GM21360 (cell line): ENCODE data around the gene HBD.
A peak's percentile ranks its signal among the peaks of the same experiment; 100 is the strongest.
"Not testable (repeated sequence)": the region's sequence is repeated elsewhere in the genome, so short reads cannot be mapped to it uniquely, and the experiment has no call there.

Source experiments
- ATAC-seq: cut with Tn5 transposase; IDR thresholded peaks from one replicate; pipeline ENCODE4 v1.9.1; 2021; ENCODE audit warnings: mild to moderate bottlenecking, moderate library complexity; ENCODE audit not compliant: unreplicated experiment

HBD gene

DNA sequence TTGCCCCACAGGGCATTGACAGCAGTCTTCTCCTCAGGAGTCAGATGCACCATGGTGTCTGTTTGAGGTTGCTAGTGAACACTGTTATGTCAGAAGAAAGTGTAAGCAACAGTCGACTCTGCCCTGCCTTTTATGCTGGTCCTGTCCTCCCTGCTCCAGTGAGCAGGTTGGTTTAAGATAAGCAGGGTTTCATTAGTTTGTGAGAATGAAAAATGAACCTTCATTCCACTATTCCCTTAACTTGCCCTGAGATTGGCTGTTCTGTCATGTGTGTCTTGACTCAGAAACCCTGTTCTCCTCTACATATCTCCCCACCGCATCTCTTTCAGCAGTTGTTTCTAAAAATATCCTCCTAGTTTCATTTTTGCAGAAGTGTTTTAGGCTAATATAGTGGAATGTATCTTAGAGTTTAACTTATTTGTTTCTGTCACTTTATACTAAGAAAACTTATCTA, at the start of gene HBD:
HBD (minus strand) TSS at position 103 of the 454 bp plus-strand sequence; CDS start at position 53, 50 bp downstream.
- peak; percentile 86 for ATAC-seq

DNA sequence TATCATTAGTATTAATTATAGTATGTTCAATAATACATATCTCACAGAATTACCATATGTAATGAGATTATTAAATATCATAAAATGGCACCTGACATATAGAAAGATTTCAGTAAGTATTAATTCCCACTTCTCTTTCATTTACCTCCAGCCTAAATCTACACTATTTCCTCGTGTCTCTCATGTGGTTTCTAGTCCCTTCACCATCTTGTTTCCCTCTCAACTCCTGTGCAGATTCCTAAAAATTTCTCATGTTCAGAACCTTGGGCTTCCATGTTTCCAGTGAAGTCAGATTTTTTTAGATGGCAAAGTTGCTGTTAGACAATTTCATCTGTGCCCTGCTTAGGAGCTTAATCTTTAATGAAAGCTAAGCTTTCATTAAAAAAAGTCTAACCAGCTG, 49.6 kb upstream of the HBD start:
- ATAC-seq: no peak

DNA sequence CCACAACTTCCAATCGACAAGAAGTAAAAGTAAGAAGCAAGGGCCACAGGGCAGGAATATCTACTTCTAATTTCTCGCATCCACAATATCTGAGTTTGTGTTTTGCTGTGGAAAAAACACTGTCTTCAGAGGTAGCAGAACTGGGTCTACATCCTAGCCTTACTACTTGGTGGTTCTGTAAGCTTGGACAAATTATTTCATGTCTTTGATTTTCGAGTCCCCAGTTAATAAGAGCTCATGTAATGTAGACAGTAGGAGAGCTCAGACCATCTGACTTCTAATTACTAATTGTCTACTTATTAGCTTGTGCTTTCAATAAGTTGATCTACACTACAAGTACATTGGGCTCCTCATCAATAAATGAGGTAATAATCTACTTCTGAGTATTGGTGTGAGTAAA, 48.8 kb upstream of the HBD start:
- no peak for ATAC-seq

DNA sequence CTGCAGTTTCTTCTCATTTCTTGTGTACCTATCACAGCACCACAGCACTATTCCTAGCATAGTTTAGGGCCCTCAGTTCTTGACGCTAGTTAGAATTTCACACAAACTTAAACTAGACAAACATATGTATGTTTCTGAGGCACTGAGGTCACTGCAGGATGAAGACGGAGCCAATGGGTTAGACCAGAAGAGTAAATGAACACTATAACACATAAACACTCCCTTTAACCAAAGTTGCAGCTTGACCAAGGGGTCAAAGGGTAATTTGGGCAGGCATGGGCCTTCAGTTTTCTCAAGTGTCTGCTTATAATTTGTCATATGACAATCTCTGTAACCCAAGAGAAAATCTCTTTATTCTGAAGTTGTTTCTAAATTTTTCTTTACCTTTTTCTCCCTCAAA, 48.3 kb upstream of the HBD start:
- no peak for ATAC-seq

DNA sequence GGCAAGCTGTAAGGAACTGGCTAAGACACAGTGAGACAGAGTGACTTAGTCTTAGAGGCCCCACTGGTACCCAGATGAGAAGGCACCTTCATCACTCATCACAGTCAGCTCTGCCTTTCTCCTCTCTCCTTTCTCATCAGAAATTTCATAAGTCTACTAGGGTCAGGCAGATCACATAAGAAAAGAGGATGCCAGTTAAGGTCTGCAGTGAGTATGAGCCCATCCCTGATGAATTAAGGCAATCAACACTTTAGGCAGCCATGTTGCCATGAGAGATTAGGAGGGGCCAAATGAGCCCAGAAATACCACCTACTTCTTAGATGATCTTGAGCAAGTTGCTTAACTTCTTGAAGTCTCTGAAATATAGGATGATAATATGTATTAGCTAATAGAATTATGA, 47.3 kb upstream of the HBD start:
- ATAC-seq: no peak

DNA sequence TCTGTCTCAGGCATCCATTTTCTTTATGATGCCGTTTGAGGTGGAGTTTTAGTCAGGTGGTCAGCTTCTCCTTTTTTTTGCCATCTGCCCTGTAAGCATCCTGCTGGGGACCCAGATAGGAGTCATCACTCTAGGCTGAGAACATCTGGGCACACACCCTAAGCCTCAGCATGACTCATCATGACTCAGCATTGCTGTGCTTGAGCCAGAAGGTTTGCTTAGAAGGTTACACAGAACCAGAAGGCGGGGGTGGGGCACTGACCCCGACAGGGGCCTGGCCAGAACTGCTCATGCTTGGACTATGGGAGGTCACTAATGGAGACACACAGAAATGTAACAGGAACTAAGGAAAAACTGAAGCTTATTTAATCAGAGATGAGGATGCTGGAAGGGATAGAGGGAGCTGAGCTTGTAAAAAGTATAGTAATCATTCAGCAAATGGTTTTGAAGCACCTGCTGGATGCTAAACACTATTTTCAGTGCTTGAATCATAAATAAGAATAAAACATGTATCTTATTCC, 46.4 kb upstream of the HBD start:
- peak; percentile 96 for ATAC-seq

DNA sequence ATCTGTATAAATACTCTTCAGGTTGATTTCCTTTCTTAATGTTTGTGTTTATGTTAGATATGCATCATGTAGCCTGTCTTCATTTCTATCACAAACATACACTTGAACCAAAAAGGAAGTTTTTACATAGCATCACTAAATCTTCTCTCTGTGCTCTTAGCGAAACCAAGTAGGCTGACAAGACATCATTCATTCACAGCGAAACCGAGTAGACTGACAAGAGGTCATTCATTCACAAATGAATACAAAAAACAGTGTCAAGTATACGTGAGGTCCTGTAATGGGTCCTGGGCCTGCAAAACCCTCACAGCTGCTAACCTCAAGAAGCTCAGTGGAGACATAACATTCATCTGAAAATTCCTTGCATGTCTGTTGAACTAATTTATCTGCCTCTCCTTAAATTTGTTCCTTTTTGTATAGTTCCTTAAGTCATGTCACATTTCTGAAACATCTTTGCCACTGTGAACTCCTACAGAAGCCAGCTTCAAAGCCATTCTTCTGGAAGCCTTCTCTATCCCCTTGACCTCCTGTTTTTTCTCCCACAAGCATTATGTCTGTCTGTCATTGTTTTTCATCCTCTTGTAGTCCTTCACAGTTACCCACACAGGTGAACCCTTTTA, 45.3 kb upstream of the HBD start:
- no peak for ATAC-seq

DNA sequence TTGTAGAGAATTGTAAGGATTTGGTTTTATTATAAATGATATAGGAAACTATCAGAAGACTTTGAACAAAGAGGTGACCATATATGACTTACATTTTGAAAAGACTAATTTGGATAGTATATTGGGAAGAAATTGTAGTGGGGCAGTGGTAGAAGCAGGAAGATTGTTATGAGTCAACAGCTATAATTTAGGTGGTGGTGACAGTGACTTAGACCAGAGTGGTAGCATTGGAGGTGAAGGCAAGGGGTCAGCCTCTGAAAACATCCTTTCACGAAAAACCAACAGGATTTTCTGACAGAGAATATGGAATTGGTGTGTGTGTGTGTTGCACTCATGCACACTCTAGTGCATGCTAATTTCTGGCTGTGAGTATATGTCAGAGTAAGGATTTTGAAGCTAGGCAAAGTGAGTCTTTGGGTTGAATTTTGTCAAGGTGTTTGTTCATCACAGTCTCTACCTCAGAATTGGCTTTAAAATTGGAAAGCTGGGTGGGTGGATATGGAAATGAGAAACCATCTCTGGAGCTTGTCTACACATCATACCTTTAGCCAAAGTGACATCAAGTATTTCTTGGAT, 43.6 kb upstream of the HBD start:
- peak; percentile 42 for ATAC-seq

DNA sequence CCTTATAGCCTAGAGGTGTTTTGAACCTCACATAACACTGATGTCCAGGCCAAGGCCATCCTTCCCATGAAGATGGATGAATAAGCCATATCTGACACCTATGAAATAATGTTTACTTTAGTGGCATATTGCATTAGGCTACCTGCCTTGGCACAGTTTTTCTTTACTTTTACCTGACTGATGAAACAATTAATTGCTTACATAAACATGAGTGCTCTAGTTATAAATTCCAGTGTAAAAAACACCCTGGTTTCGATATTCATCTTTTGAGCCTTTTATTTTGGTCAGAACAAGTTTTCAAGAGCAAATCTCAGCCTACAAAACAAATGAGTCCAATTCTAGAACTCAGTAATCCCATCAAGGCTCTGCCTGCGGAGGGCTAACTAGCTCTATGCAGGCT, 42.4 kb upstream of the HBD start:
- ATAC-seq: no peak

DNA sequence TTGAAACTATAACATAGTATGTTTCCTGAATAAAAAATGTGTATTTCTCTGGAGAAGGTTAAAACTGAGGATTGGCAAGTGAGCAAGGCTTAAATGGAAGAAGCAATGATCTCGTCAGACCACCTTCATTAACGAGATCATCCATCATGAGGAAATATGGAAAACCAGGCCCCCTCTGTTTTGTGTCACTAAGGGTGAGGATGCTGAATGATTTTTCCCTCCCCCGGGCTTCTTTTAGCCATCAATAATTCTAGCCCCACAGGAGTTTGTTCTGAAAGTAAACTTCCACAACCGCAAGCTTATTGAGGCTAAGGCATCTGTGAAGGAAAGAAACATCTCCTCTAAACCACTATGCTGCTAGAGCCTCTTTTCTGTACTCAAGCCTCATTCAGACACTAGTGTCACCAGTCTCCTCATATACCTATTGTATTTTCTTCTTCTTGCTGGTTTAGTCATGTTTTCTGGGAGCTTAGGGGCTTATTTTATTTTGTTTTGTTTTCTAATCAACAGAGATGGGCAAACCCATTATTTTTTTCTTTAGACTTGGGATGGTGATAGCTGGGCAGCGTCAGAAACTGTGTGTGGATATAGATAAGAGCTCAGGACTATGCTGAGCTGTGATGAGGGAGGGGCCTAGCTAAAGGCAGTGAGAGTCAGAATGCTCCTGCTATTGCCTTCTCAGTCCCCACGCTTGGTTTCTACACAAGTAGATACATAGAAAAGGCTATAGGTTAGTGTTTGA, 41.3 kb upstream of the HBD start:
- ATAC-seq: no peak

DNA sequence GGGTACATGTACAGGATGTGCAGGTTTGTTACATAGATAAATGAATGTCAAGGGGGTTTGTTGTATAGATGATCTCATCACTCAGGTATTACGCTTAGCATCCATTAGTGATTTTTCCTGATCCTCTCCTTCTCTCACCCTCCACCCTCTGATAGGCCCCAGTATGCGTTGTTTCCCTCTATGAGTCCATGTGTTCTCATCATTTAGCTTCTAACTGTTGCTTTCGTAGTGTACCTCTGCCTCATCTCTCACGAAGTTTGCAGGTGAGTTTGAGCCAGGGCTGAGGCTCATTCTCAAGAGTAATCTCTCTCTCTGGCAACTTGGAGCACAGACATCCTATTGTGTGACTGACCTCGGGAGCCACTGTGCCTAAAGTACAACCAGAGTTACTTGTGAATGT, 40.1 kb upstream of the HBD start:
- no peak for ATAC-seq

DNA sequence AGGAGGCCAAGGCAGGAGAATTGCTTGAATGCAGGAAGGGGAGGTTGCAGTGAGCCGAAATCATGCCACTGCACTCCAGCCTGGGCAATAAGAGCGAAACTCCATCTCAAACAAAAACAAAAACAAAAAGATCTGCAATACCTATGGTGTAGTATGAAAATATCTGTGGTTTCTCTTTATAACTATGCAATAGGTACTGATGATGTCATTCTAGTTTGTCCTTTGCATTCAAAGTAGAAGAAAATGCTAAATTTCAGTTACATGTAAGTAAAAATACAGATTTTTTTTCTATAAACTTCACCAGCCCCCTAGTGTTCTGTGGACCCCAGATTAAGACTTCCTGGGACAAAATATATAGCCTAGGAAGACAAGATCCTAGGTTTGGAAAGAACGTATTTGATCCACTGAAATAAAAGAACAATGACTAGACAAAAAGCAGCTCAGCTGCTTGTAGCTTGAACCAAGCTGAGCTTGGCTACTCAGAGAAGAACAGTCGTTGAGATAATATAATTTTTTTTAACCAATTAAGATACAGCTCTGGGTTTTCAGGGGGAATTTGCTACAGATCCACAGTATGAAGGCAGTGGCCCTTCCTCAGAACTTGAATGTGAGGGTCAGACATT, 38.2 kb upstream of the HBD start:
- ATAC-seq: no peak

DNA sequence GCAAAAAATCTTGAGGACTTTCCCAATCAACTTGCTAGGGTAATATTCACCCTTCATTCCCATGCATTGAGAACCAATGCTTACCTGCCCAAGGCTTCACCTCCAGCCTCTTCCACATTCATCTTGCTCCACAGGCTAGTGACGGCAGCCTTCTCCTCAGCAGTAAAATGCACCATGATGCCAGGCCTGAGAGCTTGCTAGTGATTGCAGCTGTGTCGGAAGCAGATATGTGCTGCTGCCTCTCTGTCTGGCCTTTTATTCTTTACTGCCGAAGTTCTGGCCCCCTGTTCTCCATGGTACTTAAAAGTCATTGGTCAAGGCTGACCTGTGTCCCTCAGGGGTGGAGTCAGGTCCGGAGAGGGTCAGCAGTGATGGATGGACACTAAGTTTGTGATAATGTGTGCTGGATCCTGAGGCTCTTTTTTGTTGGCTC, 35.4 kb upstream of the HBD start, which contains the start of gene HBE1:
HBE1 (minus strand) TSS at position 231 of the 433 bp plus-strand sequence; CDS start at position 176, 55 bp downstream.
- ATAC-seq: no peak

DNA sequence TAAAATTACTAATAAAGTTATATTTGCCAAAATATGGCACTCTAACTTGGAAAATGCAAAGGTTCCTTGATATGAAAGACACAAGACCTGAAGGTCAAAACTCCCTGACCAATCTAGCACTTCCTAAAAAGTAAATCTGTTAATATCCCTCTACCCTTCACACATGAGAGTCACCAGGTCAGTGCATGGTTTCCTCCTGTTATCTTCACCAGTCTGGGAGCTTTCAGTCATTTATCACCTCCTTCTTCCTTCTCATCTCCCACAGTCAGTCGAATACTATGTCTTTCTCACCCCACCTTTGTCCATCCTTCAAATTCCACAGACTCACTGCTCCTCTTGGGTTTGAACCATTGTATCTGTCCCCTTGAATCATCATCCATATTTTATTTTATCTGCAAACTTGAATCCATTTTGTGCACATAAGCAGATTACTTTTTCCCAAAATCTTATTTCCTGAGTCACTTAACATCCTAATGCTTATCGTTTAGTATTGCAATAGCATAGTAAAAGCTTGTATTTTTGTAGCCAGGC, 32.8 kb upstream of the HBD start:
- no peak for ATAC-seq

DNA sequence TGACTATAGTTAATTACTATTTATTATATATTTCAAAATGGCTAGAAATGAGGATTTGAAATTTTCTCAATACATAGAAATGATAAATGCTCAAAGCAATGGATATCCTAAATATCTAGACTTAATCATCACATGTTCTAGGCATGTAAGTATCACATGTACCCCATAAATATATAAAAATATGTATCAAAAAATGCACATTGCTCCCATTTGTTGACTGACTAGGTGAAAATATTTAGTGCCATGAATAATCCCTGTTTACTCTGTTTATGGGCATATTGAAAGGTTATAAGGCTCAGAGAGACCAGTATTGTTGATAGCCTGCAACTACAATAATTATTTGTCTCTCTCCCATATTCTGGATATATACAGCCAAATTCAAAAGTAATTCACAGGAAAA, 32.3 kb upstream of the HBD start:
- no peak for ATAC-seq

DNA sequence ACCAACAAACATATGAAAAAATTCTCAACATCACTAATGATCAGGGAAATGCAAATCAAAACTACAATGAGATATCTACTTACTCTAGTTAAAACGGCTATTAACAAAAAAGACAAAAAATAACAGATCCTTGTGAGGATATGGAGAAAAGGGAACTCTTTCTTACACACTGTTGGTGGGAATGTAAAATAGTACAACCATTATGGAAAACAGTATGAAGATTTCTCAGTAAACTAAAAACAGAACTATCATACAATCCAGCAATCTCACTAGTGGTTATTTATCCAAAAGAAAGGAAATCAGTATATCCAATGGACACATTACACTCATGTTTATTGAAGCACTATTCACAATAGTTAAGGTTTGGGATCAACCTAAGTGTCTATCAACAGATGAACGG, 31.5 kb upstream of the HBD start:
- ATAC-seq: no peak

DNA sequence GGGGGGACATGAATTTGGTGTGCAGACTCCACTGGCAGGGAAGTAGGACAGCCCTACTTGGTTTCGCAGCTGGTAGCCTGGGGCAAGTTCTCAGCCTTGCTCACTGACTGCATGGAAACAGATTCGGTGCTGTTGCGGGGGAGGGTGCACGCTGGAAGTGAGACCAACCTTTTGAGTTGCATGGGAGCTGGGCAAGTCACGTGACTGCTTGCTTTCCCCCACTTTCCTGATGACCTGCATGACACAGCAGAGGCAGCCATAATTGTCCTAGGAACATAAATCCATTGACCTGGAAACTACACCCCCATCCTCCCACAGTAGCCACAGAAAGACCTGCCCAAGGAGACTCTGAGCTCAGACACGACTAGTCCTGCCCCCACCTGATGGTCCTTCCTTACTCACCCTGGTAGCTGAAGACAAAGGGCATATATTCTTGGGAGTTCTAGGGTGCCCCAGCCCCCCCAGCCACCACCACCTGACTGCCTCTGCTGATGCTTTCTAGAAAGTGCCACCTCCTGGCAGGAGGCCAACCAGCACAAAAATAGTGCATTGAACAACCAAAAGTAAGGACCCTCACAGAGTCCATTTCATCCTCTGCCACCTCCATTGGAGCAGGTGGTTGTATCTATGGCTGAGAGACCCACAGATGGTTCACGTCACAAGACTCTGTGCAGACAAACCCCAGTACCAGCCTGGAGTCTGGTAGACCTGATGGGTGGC, 24.4 kb upstream of the HBD start:
- ATAC-seq: no peak

DNA sequence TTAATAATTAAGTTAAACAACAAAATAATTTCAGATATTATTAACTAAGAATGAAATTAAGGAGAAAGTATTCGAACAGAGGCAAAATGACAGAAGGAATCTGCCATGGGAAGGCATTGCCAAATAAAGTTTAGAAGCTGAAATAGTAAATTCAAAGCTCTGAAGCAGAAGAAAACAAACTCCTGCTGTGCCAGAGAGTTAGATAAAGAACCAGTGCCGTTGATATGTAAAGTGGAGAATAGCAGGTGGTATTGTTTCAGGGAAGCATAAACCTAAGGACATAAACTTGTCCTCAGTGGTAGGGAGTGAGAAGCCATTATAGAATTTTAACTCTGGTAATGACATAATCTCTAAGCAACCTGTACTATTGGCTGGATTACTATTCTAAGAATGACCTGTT, 23.0 kb upstream of the HBD start:
- ATAC-seq: no peak

DNA sequence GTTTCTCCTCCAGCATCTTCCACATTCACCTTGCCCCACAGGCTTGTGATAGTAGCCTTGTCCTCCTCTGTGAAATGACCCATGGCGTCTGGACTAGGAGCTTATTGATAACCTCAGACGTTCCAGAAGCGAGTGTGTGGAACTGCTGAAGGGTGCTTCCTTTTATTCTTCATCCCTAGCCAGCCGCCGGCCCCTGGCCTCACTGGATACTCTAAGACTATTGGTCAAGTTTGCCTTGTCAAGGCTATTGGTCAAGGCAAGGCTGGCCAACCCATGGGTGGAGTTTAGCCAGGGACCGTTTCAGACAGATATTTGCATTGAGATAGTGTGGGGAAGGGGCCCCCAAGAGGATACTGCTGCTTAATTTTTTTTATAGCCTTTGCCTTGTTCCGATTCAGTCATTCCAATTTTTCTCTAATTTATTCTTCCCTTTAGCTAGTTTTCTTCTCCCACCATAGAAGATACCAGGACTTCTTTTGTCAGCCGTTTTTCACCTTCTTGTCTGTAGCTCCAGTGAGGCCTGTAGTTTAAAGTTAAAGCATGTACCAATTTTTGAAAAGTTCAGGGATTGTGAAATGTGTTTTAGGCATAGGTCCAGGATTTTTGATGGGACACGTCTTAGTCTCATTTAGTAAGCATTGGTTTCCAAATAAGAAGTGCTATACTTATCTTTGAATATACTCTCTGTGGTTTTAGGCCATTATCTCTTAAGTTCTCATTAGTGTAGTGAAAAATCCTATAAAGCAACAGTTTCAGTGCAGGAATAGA, 20.5 kb upstream of the HBD start, which contains the start of gene HBG2:
HBG2 (minus strand) TSS at position 136 of the 768 bp plus-strand sequence; CDS start at position 83, 53 bp downstream.
- ATAC-seq: not testable (repeated sequence)

DNA sequence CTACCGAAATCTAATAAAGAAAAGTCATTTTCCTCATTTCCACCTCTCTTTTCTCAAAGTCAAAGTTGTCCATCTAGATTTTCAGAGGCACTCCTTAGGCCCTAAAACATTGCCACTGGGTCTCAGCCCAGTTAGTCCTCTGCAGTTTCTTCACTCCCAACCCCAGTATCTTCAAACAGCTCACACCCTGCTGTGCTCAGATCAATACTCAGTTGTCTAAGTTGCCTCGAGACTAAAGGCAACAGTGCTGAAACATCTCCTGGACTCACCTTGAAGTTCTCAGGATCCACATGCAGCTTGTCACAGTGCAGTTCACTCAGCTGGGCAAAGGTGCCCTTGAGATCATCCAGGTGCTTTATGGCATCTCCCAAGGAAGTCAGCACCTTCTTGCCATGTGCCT, 19.7 kb upstream of the HBD start:
- ATAC-seq: not testable (repeated sequence)
